HCT116 (cell line): ENCODE measurements around the gene NKIRAS2. TPM values are rescaled to one million over a fixed set of nuclear protein-coding genes. Genes with fewer than 3 reads are reported as not detected.
A peak's percentile ranks its signal among the peaks of the same experiment; 100 is the strongest.

Experiments
- ATAC-seq: fragments of 200-7000 bp; cut with Tn5 transposase; 2 replicates; pipeline ENCODE4 v1.9.1; 2020; ENCODE audit warnings: mild to moderate bottlenecking, moderate library complexity
- BruUV-seq: library from RNA; stranded (reverse); fragments of 400-500 nt; replicated peaks from 2 replicates; lab custom pipeline; 2021; lab: Mats Ljungman, UMichigan
- CTCF ChIA-PET: fragments of 300-600 bp; sonication (Branson Sonifier 250); formaldehyde crosslinking; loops from one replicate; lab custom pipeline; 2021; ENCODE audit warnings: antibody characterized with exemption; lab: Charles Lee
- POLR2A ChIA-PET: fragments of 300-600, 350-600 bp; sonication (Branson Sonifier 250); formaldehyde crosslinking; loops from one replicate; lab custom pipeline; 2021; ENCODE audit warnings: antibody characterized with exemption; lab: Charles Lee
- RAD21 ChIA-PET, 2 experiments: fragments of 300-600 bp; sonication (Branson Sonifier 250); formaldehyde crosslinking; loops; one replicate each; lab custom pipeline; 2023; ENCODE audit warnings: low total read pairs in 2 of 2; ENCODE audit not compliant: uncharacterized antibody in 2 of 2, unreplicated experiment in 2 of 2, low non-redundant PET in 1 of 2; lab: Charles Lee
- DNase-seq: peaks from one replicate; pipeline ENCODE4 v3.0.0-alpha.2; 2010; ENCODE audit warnings: low read depth, low spot score
- H2AFZ ChIP-seq: fragments of 200-600 bp; shearing (Covaris generic), sonication (generic); 2 replicates; pipeline ENCODE4 v1.6.1; 2017; ENCODE audit warnings: low read depth, mixed run types, mixed read lengths, antibody characterized with exemption, low read length; ENCODE audit not compliant: poor library complexity, severe bottlenecking
- H3K27ac ChIP-seq: 2 replicates; pipeline ENCODE4 v1.5.1; 2012; ENCODE audit warnings: low read depth, low read length
- H3K27me3 ChIP-seq: fragments of 200-600 bp; sonication (generic); 2 replicates; pipeline ENCODE4 v1.6.1; 2016; ENCODE audit warnings: mixed run types, low read length, mixed read lengths; ENCODE audit not compliant: insufficient read depth
- H3K36me3 ChIP-seq, 2 experiments: fragments of 200-500 bp in 1 of 2; fragments of 200-600 bp in 1 of 2; sonication (Bioruptor generic) in 1 of 2; sonication (generic) in 1 of 2; 2 replicates each; pipeline versions ENCODE4 v1.5.1 to v1.6.1; 2014 to 2016; ENCODE audit warnings: low read length in 2 of 2, inconsistent platforms in 1 of 2, mixed read lengths in 1 of 2, mixed run types in 1 of 2; ENCODE audit not compliant: insufficient read depth in 2 of 2, control insufficient read depth in 1 of 2
- H3K4me1 ChIP-seq, 2 experiments: fragments of 200-600 bp in 1 of 2; sonication (generic) in 1 of 2; 2 replicates each; pipeline versions ENCODE4 v1.5.1 to v1.6.1; 2012 to 2017; ENCODE audit warnings: low read length in 2 of 2, inconsistent platforms in 1 of 2, mild to moderate bottlenecking in 1 of 2, mixed read lengths in 1 of 2, mixed run types in 1 of 2, moderate library complexity in 1 of 2; ENCODE audit not compliant: insufficient read depth in 2 of 2, control insufficient read depth in 1 of 2
- H3K4me2 ChIP-seq: fragments of 200-600 bp; sonication (generic); 2 replicates; pipeline ENCODE4 v1.6.1; 2017; ENCODE audit warnings: mixed run types, low read length, mixed read lengths
- H3K4me3 ChIP-seq, 2 experiments: fragments of 200-600 bp in 1 of 2; sonication (generic) in 1 of 2; replicated peaks in 1 of 2; 2 replicates each; pipeline ENCODE4 v1.5.1; 2011 to 2016; ENCODE audit warnings: low read length in 2 of 2, control low read depth in 1 of 2, low read depth in 1 of 2, mild to moderate bottlenecking in 1 of 2, mixed read lengths in 1 of 2, mixed run types in 1 of 2
- H3K79me2 ChIP-seq: fragments of 200-600 bp; sonication (generic); 2 replicates; pipeline ENCODE4 v1.6.1; 2017; ENCODE audit warnings: mild to moderate bottlenecking, mixed run types, low read length, moderate library complexity, mixed read lengths; ENCODE audit not compliant: insufficient read depth
- H3K9ac ChIP-seq: fragments of 200-600 bp; sonication (generic); 2 replicates; pipeline ENCODE4 v1.6.1; 2016; ENCODE audit warnings: low read length, mixed read lengths
- H3K9me2 ChIP-seq: fragments of 200-600 bp; sonication (generic), shearing (Covaris generic); 2 replicates; pipeline ENCODE4 v1.6.1; 2017; ENCODE audit warnings: mixed run types, mild to moderate bottlenecking, moderate library complexity; ENCODE audit not compliant: insufficient read depth
- H3K9me3 ChIP-seq, 2 experiments: fragments of 200-500 bp in 1 of 2; fragments of 200-600 bp in 1 of 2; sonication (Bioruptor generic) in 1 of 2; sonication (generic) in 1 of 2; 2 replicates each; pipeline ENCODE4 v1.6.1; 2014 to 2017; ENCODE audit warnings: low read length in 2 of 2, mixed read lengths in 2 of 2, inconsistent platforms in 1 of 2, low read depth in 1 of 2, mild to moderate bottlenecking in 1 of 2, mixed run types in 1 of 2, moderate library complexity in 1 of 2; ENCODE audit not compliant: control insufficient read depth in 1 of 2, insufficient read depth in 1 of 2
- H4K20me1 ChIP-seq: fragments of 200-600 bp; sonication (generic), shearing (Covaris generic); 2 replicates; pipeline ENCODE4 v1.6.1; 2017; ENCODE audit warnings: mixed run types, mild to moderate bottlenecking, moderate library complexity; ENCODE audit not compliant: insufficient read depth
- CBX3 ChIP-seq: IDR thresholded peaks from 2 replicates; pipeline ENCODE4 v1.6.1; 2012; ENCODE audit warnings: low read depth
- CTCF ChIP-seq, 3 experiments: fragments of 200-600 bp in 1 of 3; sonication (generic) in 1 of 3; IDR thresholded peaks in 2 of 3; conservative IDR thresholded peaks in 1 of 3; 2 replicates each; pipeline ENCODE4 v1.5.1; 2012 to 2017; ENCODE audit warnings: low read depth in 2 of 3, low read length in 2 of 3, antibody characterized with exemption in 1 of 3, borderline replicate concordance in 1 of 3, control low read depth in 1 of 3, mild to moderate bottlenecking in 1 of 3, mixed read lengths in 1 of 3, mixed run types in 1 of 3, moderate library complexity in 1 of 3; ENCODE audit not compliant: insufficient read depth in 1 of 3
- EGR1 ChIP-seq: IDR thresholded peaks from 2 replicates; pipeline ENCODE4 v1.6.1; 2012; ENCODE audit warnings: low read depth
- ELF1 ChIP-seq: IDR thresholded peaks from 2 replicates; pipeline ENCODE4 v1.6.1; 2012; ENCODE audit warnings: low read depth, borderline replicate concordance
- EZH2 ChIP-seq: fragments of 200-600 bp; sonication (generic); IDR thresholded peaks from 2 replicates; pipeline ENCODE4 v1.6.1; 2017; ENCODE audit warnings: antibody characterized with exemption, mixed run types
- EZH2phosphoT487 ChIP-seq: fragments of 200-600 bp; IDR thresholded peaks from 2 replicates; pipeline ENCODE4 v1.6.1; 2018; ENCODE audit warnings: antibody characterized with exemption, borderline replicate concordance
- FOSL1 ChIP-seq: IDR thresholded peaks from 2 replicates; pipeline ENCODE4 v1.6.1; 2012; ENCODE audit warnings: low read depth
- JUND ChIP-seq: IDR thresholded peaks from 2 replicates; pipeline ENCODE4 v1.6.1; 2012
- POLR2A ChIP-seq: IDR thresholded peaks from 2 replicates; pipeline ENCODE4 v1.7.0; 2011; ENCODE audit warnings: borderline replicate concordance; ENCODE audit not compliant: insufficient read depth, insufficient read length; ENCODE audit errors: extremely low read depth
- POLR2AphosphoS5 ChIP-seq: IDR thresholded peaks from 2 replicates; pipeline ENCODE4 v1.6.1; 2011; ENCODE audit warnings: mild to moderate bottlenecking, low read depth, low read length, moderate library complexity
- RAD21 ChIP-seq: IDR thresholded peaks from 2 replicates; pipeline ENCODE4 v1.6.1; 2012; ENCODE audit warnings: low read depth, mild to moderate bottlenecking
- REST ChIP-seq: IDR thresholded peaks from 2 replicates; pipeline ENCODE4 v1.6.1; 2012; ENCODE audit warnings: low read depth
- SP1 ChIP-seq: IDR thresholded peaks from 2 replicates; pipeline ENCODE4 v1.6.1; 2012; ENCODE audit warnings: low read depth
- YY1 ChIP-seq: IDR thresholded peaks from 2 replicates; pipeline ENCODE4 v1.6.1; 2011; ENCODE audit warnings: low read length, low read depth, moderate library complexity, mild to moderate bottlenecking; ENCODE audit not compliant: insufficient replicate concordance; ENCODE audit errors: extremely low read depth
- ZBTB33 ChIP-seq: IDR thresholded peaks from 2 replicates; pipeline ENCODE4 v1.6.1; 2011; ENCODE audit warnings: mild to moderate bottlenecking, low read length, moderate library complexity; ENCODE audit not compliant: insufficient replicate concordance; ENCODE audit errors: extremely low read depth
- ZFX ChIP-seq: fragments of 450-650 bp; IDR thresholded peaks from 2 replicates; pipeline ENCODE4 v1.6.1; 2017
- ZNF274 ChIP-seq: fragments of 200-500 bp; sonication (Bioruptor generic); IDR thresholded peaks from 2 replicates; pipeline ENCODE4 v1.6.1; 2014; ENCODE audit warnings: mild to moderate bottlenecking, low read depth, low read length, inconsistent platforms
- intact Hi-C: fragments of 100-400 bp; cut with micrococcal nuclease; formaldehyde crosslinking; loops from 2 replicates; pipeline ENCODE4 v1.10.0; 2022
- total RNA-seq: library from RNA; stranded (reverse); gene quantifications from one replicate; pipeline ENCODE4 v1.2.1, GENCODE V29; 2021; ENCODE audit not compliant: unreplicated experiment

NKIRAS2 gene
- total RNA-seq, 1 experiment from 2014 or later = 26.4 TPM

- CTCF ChIA-PET = no interaction called here
- Histone ChIP-seq H3K36me3 (peaks cover 40 to 44% of the 10 kb centered on the region in 2 experiments; a peak in 3 of 4 replicates), H4K20me1 (no peaks in the 10 kb centered on the region), H3K79me2 (peaks cover 5% of the 10 kb centered on the region; the same call in 1 of the 2 replicates), H3K9me2 (no peaks in the 10 kb centered on the region), H3K9ac (no peak overlapping the region), H2AFZ (no peak overlapping the region), H3K4me1 (0 out of 4 replicates have a peak, but pooled peaks cover 0 to 2% of the 10 kb centered on the region in 2 experiments), H3K9me3 (no peaks in the 10 kb centered on the region), H3K27me3 (no peaks in the 10 kb centered on the region), H3K4me2 (no peak overlapping the region), H3K27ac (peak overlapping the region; percentile 5; the same call in 1 of the 2 replicates), H3K4me3 (no peak overlapping the region)
- BruUV-seq = no TSS peak
- intact Hi-C loops = no loop called here
- TF ChIP-seq POLR2A (no peak), JUND (no peak), ZNF274 (no peak), POLR2AphosphoS5 (no peak), SP1 (no peak), EGR1 (no peak), EZH2phosphoT487 (no peak), CTCF (IDR thresholded peaks at IDR 0.05 in 2 of 3, conservative IDR thresholded peaks at IDR 0.05 in 1 of 3; ENCODE audit: borderline replicate concordance in 1 of 3, insufficient read depth in 1 of 3, low read depth in 2 of 3, low read length in 2 of 3) (no peak), RAD21 (no peak), FOSL1 (no peak), REST (no peak), ZFX (no peak), YY1 (no peak), EZH2 (no peak), CBX3 (no peak), ZBTB33 (no peak), ELF1 (no peak)
- RAD21 ChIA-PET = no interaction called here
- DNase-seq (no peak), ATAC-seq (no peak)
- POLR2A ChIA-PET = no interaction called here
Observed at GRCh38 chr17:41974658-41975057, 45.2 kb upstream of the NKIRAS2 start.
